Osteoblast (primary cell): Measurements from ENCODE around the gene TMOD3. TPM values are rescaled to one million over a fixed set of nuclear protein-coding genes. Genes with fewer than 3 reads are reported as not detected.
"Not testable (repeated sequence)": the region's sequence is repeated elsewhere in the genome, so short reads cannot be mapped to it uniquely, and the experiment has no call there.

Source experiments
- DNase-seq: peaks from one replicate; pipeline ENCODE4 v3.0.0; 2011; ENCODE audit warnings: low spot score, mixed read lengths; ENCODE audit not compliant: insufficient read length; ENCODE audit errors: missing footprints
- H2AFZ ChIP-seq: 2 replicates; pipeline ENCODE4 v1.6.0; 2011; ENCODE audit warnings: mild to moderate bottlenecking, low read length
- H3K27ac ChIP-seq: 2 replicates; pipeline ENCODE4 v1.5.1; 2011; ENCODE audit warnings: mild to moderate bottlenecking, low read depth, low read length, moderate library complexity
- H3K27me3 ChIP-seq: 2 replicates; pipeline ENCODE4 v1.6.0; 2012; ENCODE audit warnings: mild to moderate bottlenecking, control low read depth, inconsistent platforms, low read length, moderate library complexity; ENCODE audit not compliant: insufficient read depth
- H3K36me3 ChIP-seq: 2 replicates; pipeline ENCODE4 v1.5.1; 2011; ENCODE audit warnings: mild to moderate bottlenecking, low read length, control low read depth, moderate library complexity; ENCODE audit not compliant: insufficient read depth
- H3K4me1 ChIP-seq: 2 replicates; pipeline ENCODE4 v1.5.1; 2011; ENCODE audit warnings: mild to moderate bottlenecking, low read length, control low read depth, moderate library complexity; ENCODE audit not compliant: insufficient read depth
- H3K4me2 ChIP-seq: 2 replicates; pipeline ENCODE4 v1.6.0; 2011; ENCODE audit warnings: mild to moderate bottlenecking, low read length; ENCODE audit not compliant: insufficient read depth
- H3K4me3 ChIP-seq: fragments of 200-600 bp; sonication (generic); 3 replicates; pipeline ENCODE4 v1.5.1; 2012; ENCODE audit warnings: mild to moderate bottlenecking, low read length, inconsistent platforms; ENCODE audit not compliant: insufficient read depth
- H3K79me2 ChIP-seq: 2 replicates; pipeline ENCODE4 v1.6.0; 2012; ENCODE audit warnings: mild to moderate bottlenecking, low read length, control low read depth, inconsistent platforms; ENCODE audit not compliant: insufficient read depth
- H3K9me3 ChIP-seq: 2 replicates; pipeline ENCODE4 v1.5.1; 2011; ENCODE audit warnings: low read depth, low read length, control low read depth
- H4K20me1 ChIP-seq: 2 replicates; pipeline ENCODE4 v1.6.0; 2012; ENCODE audit warnings: mild to moderate bottlenecking, low read length, control low read depth; ENCODE audit not compliant: insufficient read depth
- total RNA-seq: library from RNA; depleted of rRNA; stranded (reverse); fragments of >200 nt; gene quantifications from 2 replicates; pipeline ENCODE4 v1.2.3, GENCODE V29; 2012
- TF ChIP-seq, protein P1 (sequence below): IDR thresholded peaks from 2 replicates; pipeline ENCODE4 v1.5.1; 2011; ENCODE audit warnings: mild to moderate bottlenecking, low read depth, low read length, moderate library complexity; ENCODE audit errors: extremely low read depth

The TMOD3 gene
- total RNA-seq, 1 donor, result 44.5 TPM

DNA sequence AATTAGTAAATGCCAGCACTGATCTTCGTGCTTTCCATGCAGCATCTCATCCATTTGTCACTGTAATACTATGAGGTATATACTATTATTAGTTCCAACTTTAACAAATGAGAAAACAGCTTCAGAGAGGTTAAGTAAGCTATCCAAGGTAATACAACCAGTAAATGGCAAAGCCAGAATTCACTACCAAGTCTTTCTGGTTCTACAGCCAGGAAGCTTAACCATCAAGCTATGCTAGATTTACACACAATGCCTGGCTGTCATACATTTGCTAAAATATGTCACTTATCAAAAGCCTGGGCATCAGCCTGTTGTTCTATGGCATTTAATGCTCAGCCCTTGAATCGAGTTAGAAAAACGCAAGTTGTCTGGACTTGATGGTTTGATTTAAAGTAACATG lies 45.5 kb upstream of the TMOD3 start:
- Histone ChIP-seq H3K27me3 (no peaks in the 10 kb centered on the region), H3K79me2 (no peaks in the 10 kb centered on the region), H2AFZ (no peak overlapping the region), H3K36me3 (no peaks in the 10 kb centered on the region), H3K9me3 (no peaks in the 10 kb centered on the region), H3K4me2 (no peak overlapping the region), H3K4me1 (no peaks in the 10 kb centered on the region), H3K27ac (no peak overlapping the region), H4K20me1 (no peaks in the 10 kb centered on the region), H3K4me3 (no peak overlapping the region)
- TF ChIP-seq, protein P1, sequence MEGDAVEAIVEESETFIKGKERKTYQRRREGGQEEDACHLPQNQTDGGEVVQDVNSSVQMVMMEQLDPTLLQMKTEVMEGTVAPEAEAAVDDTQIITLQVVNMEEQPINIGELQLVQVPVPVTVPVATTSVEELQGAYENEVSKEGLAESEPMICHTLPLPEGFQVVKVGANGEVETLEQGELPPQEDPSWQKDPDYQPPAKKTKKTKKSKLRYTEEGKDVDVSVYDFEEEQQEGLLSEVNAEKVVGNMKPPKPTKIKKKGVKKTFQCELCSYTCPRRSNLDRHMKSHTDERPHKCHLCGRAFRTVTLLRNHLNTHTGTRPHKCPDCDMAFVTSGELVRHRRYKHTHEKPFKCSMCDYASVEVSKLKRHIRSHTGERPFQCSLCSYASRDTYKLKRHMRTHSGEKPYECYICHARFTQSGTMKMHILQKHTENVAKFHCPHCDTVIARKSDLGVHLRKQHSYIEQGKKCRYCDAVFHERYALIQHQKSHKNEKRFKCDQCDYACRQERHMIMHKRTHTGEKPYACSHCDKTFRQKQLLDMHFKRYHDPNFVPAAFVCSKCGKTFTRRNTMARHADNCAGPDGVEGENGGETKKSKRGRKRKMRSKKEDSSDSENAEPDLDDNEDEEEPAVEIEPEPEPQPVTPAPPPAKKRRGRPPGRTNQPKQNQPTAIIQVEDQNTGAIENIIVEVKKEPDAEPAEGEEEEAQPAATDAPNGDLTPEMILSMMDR, result no peak
- DNase-seq, result no peak

DNA sequence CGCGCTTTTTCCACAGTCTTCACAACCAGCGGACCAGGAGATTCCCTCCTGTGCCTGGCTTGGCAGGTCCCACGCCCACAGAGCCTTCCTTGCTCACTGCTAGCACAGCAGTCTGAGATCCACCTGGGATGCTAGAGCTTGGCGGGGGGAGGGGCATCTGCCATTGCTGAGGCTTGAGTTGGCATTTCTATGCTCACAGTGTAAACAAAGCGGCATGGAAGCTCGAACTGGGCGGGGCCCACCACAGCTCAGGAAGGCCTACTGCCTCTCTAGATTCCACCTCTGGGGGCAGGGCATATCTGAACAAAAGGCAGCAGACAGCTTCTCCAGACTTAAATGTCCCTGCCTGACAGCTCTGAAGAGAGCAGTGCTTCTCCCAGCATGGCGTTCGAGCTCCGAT lies 42.3 kb upstream of the TMOD3 start:
- not testable (repeated sequence) for H2AFZ ChIP-seq, H3K4me1 ChIP-seq, H3K27ac ChIP-seq, H3K27me3 ChIP-seq, H3K36me3 ChIP-seq, H3K4me3 ChIP-seq, H3K9me3 ChIP-seq, H4K20me1 ChIP-seq, H3K79me2 ChIP-seq, H3K4me2 ChIP-seq, DNase-seq

DNA sequence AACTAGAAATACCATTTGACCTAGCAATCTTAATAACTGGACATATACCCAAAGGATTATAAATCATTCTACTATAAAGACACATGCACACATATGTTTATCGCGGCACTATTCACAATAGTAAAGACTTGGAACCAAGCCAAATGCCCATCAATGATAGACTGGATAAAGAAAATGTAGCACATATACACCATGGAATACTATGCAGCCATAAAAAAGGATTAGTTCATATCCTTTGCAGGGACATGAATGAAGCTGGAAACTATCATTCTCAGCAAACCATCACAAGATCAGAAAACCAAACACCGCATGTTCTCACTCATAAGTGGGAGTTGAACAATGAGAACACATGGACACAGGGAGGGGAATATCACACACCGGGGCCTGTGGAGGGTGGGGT lies 37.0 kb upstream of the TMOD3 start:
- not testable (repeated sequence) for H3K4me1 ChIP-seq, H2AFZ ChIP-seq, H4K20me1 ChIP-seq, H3K27me3 ChIP-seq, H3K27ac ChIP-seq, H3K4me3 ChIP-seq, H3K9me3 ChIP-seq, H3K36me3 ChIP-seq, DNase-seq, H3K4me2 ChIP-seq, H3K79me2 ChIP-seq

DNA sequence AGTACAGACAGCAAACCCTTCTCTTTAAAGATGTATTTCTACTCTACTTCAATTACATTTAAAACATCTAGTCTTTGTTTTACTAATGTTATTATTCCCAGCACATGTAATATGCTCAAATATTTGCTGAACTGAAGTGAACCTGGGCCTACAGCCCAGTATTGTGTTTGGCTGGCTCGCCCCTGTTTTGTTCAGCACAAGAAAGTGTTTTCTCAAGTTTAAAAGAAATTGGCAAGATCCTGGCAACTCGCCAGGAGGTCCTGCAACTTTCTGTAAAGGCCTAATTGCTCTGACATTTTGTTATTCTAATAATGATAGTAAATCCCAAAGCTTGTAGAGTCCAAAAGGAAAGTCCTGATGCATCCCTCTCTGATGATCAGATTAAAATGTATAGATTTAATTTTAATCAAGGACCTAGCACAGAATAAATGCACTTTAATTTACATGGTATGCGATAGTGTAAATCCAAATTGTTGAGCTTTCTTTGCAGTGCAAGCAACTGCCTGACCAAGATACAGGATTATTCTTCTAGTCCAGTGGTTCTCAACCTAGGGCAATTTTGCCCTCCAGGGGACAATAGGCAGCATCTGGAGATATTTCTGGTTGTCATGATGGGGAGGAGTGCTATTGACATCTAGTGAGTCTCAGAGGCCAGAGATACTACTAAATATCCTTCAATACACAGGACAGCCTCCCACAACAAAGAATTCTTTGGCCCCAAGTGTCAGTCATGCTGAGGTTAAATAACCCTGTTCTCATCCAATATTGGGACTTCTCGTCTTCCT lies 35.7 kb upstream of the TMOD3 start:
- Histone ChIP-seq H3K36me3 (no peaks in the 10 kb centered on the region), H3K4me2 (no peak overlapping the region), H3K9me3 (no peaks in the 10 kb centered on the region), H3K27ac (no peak overlapping the region), H3K79me2 (no peaks in the 10 kb centered on the region), H4K20me1 (no peaks in the 10 kb centered on the region), H3K4me1 (no peaks in the 10 kb centered on the region), H3K27me3 (no peaks in the 10 kb centered on the region), H3K4me3 (no peak overlapping the region), H2AFZ (no peak overlapping the region)
- DNase-seq, result no peak
- TF ChIP-seq, protein P1, result no peak

DNA sequence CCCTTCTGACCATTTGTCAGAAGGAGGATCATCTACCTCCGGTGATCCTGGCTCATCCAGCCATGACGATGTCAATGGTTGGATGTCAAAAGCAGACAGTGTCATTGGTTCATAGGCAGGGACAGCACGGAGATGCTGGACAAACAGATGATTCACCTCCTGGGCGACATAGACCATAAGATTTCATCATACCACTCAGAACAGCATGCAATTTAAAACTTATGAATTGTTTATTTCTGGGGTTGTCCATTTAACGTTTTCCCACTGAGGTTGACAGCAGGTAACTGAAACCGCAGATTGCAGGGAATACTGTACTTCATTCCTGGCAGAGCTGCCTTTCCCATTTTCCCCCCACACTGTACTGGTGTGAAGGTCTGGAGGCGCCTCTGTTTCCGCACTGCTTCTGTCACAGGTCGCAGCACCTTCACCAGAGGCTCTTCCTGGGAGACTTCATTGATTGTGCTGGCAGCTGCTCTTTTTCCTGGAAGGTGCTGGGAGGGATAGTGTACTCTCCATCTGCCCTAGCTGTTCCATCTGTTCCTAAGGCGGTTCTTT lies 32.5 kb upstream of the TMOD3 start:
- DNase-seq, result no peak

More for the DNA sequence above, 32.5 kb upstream of the TMOD3 start:
- Histone ChIP-seq H3K4me3 (no peak overlapping the region), H3K36me3 (no peaks in the 10 kb centered on the region), H3K4me1 (no peaks in the 10 kb centered on the region), H2AFZ (no peak overlapping the region), H3K79me2 (no peaks in the 10 kb centered on the region), H4K20me1 (no peaks in the 10 kb centered on the region), H3K27ac (no peak overlapping the region), H3K27me3 (no peaks in the 10 kb centered on the region), H3K4me2 (no peak overlapping the region), H3K9me3 (no peaks in the 10 kb centered on the region)
- TF ChIP-seq, protein P1, result no peak
